ENCODE data around the gene CYSRT1. TPM values are rescaled to one million over a fixed set of nuclear protein-coding genes. Genes with fewer than 3 reads are reported as not detected.

The CYSRT1 gene
- total and polyA plus RNA-seq, 2 donors (not counting 3 experiments of a cell fraction or from before 2014, with no cell fraction given) = 0.44 to 1.1 TPM

GRCh38 chr9:137188490-137189296 is 36.3 kb upstream of the CYSRT1 start, which contains the start of the genes ANAPC2 and SSNA1:
Gene ANAPC2 (minus strand): TSS chr9:137188560. CDS start chr9:137188532, 28 bp downstream.
Gene SSNA1 (plus strand): TSS chr9:137188676. CDS start chr9:137188727, 51 bp downstream.
- Histone ChIP-seq H3K9me1 (replicated peaks; ENCODE audit: control insufficient read depth, extremely low read depth, insufficient read depth, low read length) (no peaks in the 10 kb centered on the region), H3K27ac (ENCODE audit: insufficient read depth, low read depth, low read length) (peak within 1 kb of the TSS; percentile 48), H3K4me2 (ENCODE audit: insufficient read depth, low read length) (peak within 1 kb of the TSS; percentile 62), H3K9me3 (replicated peaks; ENCODE audit: control insufficient read depth, insufficient read depth, low read length) (no peaks in the 10 kb centered on the region), H3K9ac (replicated peaks; ENCODE audit: extremely low read depth, insufficient read depth, low read length) (peak within 1 kb of the TSS; percentile 61), H2AFZ (ENCODE audit: low read depth, low read length) (peak within 1 kb of the TSS; percentile 73), H3K4me1 (ENCODE audit: control insufficient read depth, extremely low read depth, insufficient read depth, low read length) (peaks cover 17% of the 10 kb centered on the region), H3K27me3 (ENCODE audit: control insufficient read depth in 2 of 2, insufficient read depth in 2 of 2, low read length in 2 of 2) (no peaks in the 10 kb centered on the region), H4K20me1 (replicated peaks; ENCODE audit: control insufficient read depth, extremely low read depth, insufficient read depth, low read length) (no peaks in the 10 kb centered on the region), H3K36me3 (ENCODE audit: control insufficient read depth in 2 of 2, extremely low read depth in 1 of 2, insufficient read depth in 2 of 2, low read length in 2 of 2) (peaks cover 0 to 32% of the 10 kb centered on the region in 2 experiments), H3K79me2 (ENCODE audit: control insufficient read depth, insufficient read depth, low read length) (peaks cover 33% of the 10 kb centered on the region), H3K4me3 (replicated peaks in 1 of 3; ENCODE audit: insufficient read depth in 1 of 3, low read depth in 1 of 3, low read length in 3 of 3) (peak within 1 kb of the TSS; percentile 57 to 86 (median 64))
- POLR2A ChIA-PET = interaction anchor here (0.7 to 1.8 kb wide), 5 partner anchors 10 to 73 kb away, joined by 3 to 7 read pairs (median 4); partner anchors contain the start of genes NDOR1, TMEM203 and TPRN
- peak; percentile 95 for DNase-seq (ENCODE audit: low read depth, low spot score)
- dilution Hi-C loops (cut with MboI; ENCODE audit: extremely low pct_ligation_motif_present, low sequenced_read_pairs) = no loop called here
- FAIRE-seq = peak; percentile 88
- CTCF ChIA-PET = interaction anchor here (0.9 to 3.1 kb wide), 21 partner anchors 9 to 160 kb away, joined by 3 to 30 read pairs (median 4); partner anchors contain the start of genes GRIN1, MAN1B1, NDOR1 and RNF208
- no TSS peak for BruUV-seq (replicated peaks)
- TF ChIP-seq CTCF (IDR thresholded peaks at IDR 0.05; ENCODE audit: extremely low read depth in 1 of 2, insufficient read depth in 1 of 2, low read depth in 1 of 2, low read length in 2 of 2) (peak; percentile 32 to 40), JUN (IDR thresholded peaks at IDR 0.05; ENCODE audit: borderline replicate concordance, insufficient read depth, insufficient read length, low read depth) (peak; percentile 49), MAX (IDR thresholded peaks at IDR 0.05; ENCODE audit: insufficient read depth, insufficient read length) (peak; percentile 76), GATA2 (IDR thresholded peaks at IDR 0.05; ENCODE audit: insufficient read depth, insufficient read length, low read depth, low read length) (no peak), MYC (IDR thresholded peaks at IDR 0.05; ENCODE audit: low read depth, low read length) (peak; percentile 79), EZH2 (IDR thresholded peaks at IDR 0.05; ENCODE audit: borderline replicate concordance, low read depth, low read length, severe bottlenecking) (no peak), FOS (IDR thresholded peaks at IDR 0.05; ENCODE audit: borderline replicate concordance, insufficient read depth, low read length) (no peak), POLR2A (IDR thresholded peaks at IDR 0.05; ENCODE audit: low read depth, low read length) (peak; percentile 80), POLR2AphosphoS5 (IDR thresholded peaks at IDR 0.05; ENCODE audit: insufficient read depth, low read depth, low read length) (peak; percentile 98)
- intact Hi-C loops (cut with micrococcal nuclease) = loop anchor here (1.0 to 2.0 kb wide), 3 partner anchors 12 to 35 kb away; partner anchors contain the start of genes NDOR1, TMEM203 and TPRN
